Activated CD4-positive, alpha-beta T cell treated with anti-CD3 and anti-CD28 coated beads, Interleukin-2, amount 10 ng/mL, durations not matched to agents 7 days and 5 days (primary cell): ENCODE data around the gene AMFR. TPM values are rescaled to one million over a fixed set of nuclear protein-coding genes. Genes with fewer than 3 reads are reported as not detected.

Experiments
- CTCF ChIA-PET: fragments of 350-600 bp; sonication (Branson Sonifier 250); formaldehyde crosslinking; loops from one replicate; lab custom pipeline; 2021; ENCODE audit warnings: antibody characterized with exemption; lab: Charles Lee
- POLR2A ChIA-PET: fragments of 350-600 bp; sonication (Branson Sonifier 250); formaldehyde crosslinking; loops from one replicate; lab custom pipeline; 2021; ENCODE audit warnings: antibody characterized with exemption; lab: Charles Lee
- DNase-seq: peaks from one replicate; pipeline ENCODE4 v3.0.0-alpha.2; 2020
- H3K27ac Mint-ChIP-seq: one replicate; pipeline ENCODE4 v1.8.0; 2021; ENCODE audit warnings: mild to moderate bottlenecking, moderate library complexity, mixed read lengths
- H3K27me3 Mint-ChIP-seq: one replicate; pipeline ENCODE4 v1.8.0; 2021; ENCODE audit warnings: mixed read lengths
- H3K36me3 Mint-ChIP-seq: one replicate; pipeline ENCODE4 v1.8.0; 2021; ENCODE audit warnings: low read depth, mixed read lengths
- H3K4me1 Mint-ChIP-seq: one replicate; pipeline ENCODE4 v1.8.0; 2021; ENCODE audit warnings: mixed read lengths
- H3K4me3 Mint-ChIP-seq: one replicate; pipeline ENCODE4 v1.8.0; 2021; ENCODE audit warnings: mild to moderate bottlenecking, moderate library complexity, mixed read lengths
- H3K9me3 Mint-ChIP-seq: one replicate; pipeline ENCODE4 v1.8.0; 2021; ENCODE audit warnings: mixed read lengths
- total RNA-seq, 2 experiments: library from RNA; stranded (reverse); gene quantifications; one replicate each; pipeline ENCODE4 v1.2.3, GENCODE V29; 2021

AMFR gene
- total RNA-seq, 2 experiments from 2014 or later, result 52.5 to 58.5 TPM

DNA sequence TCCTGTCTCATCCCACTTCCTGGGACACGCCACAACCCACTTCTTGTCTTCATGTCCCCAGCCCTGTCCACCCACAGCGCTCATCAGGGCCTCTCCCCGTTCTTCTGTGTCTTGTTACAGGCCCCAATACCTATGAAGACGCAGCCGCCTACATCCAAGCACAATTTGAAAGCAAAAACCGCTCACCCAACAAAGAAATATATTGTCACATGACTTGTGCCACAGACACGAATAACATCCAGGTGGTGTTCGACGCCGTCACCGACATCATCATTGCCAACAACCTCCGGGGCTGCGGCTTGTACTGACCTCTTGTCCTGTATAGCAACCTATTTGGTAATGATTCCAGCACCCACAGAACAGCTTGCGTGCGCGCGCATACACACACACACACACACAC, 70.6 kb downstream of the AMFR start:
- H3K36me3 Mint-ChIP-seq, result no peaks in the 10 kb centered on the region
- ChIA-PET CTCF (interaction anchor here (1.7 kb wide), 1 partner anchor 10 kb away, joined by 5 read pairs; no protein-coding TSS in a partner anchor), POLR2A (no interaction called here)
- no peaks in the 10 kb centered on the region for H3K9me3 Mint-ChIP-seq
- no peak overlapping the region for H3K27ac Mint-ChIP-seq
- H3K4me3 Mint-ChIP-seq, result no peak overlapping the region
- peaks cover 38% of the 10 kb centered on the region for H3K4me1 Mint-ChIP-seq
- no peak for DNase-seq
- no peaks in the 10 kb centered on the region for H3K27me3 Mint-ChIP-seq

DNA sequence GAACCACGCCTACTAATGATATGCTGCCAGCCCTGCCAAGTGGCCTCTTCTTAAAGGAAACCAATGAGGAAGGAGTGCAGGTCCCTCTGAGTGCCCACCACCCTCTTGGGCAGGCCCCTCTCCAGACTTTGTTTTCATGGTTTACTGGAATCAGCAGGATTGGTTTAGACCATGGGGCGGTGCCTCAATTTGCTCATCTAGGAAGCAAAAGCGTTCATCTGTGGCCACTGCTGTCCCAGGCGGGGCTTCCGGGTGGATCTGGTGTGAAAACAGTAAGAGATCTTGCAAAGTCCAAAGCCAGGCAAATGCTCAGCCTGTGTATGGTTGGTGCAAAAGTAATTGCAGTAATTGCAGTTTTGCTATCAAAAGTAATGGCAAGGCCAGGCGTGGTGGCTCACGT, 71.3 kb downstream of the AMFR start:
- H3K27me3 Mint-ChIP-seq, result no peaks in the 10 kb centered on the region
- no peak overlapping the region for H3K4me3 Mint-ChIP-seq
- no peak overlapping the region for H3K27ac Mint-ChIP-seq
- H3K36me3 Mint-ChIP-seq, result no peaks in the 10 kb centered on the region
- H3K9me3 Mint-ChIP-seq, result no peaks in the 10 kb centered on the region
- DNase-seq, result no peak
- H3K4me1 Mint-ChIP-seq, result peaks cover 34% of the 10 kb centered on the region
- ChIA-PET POLR2A (no interaction called here), CTCF (no interaction called here)

DNA sequence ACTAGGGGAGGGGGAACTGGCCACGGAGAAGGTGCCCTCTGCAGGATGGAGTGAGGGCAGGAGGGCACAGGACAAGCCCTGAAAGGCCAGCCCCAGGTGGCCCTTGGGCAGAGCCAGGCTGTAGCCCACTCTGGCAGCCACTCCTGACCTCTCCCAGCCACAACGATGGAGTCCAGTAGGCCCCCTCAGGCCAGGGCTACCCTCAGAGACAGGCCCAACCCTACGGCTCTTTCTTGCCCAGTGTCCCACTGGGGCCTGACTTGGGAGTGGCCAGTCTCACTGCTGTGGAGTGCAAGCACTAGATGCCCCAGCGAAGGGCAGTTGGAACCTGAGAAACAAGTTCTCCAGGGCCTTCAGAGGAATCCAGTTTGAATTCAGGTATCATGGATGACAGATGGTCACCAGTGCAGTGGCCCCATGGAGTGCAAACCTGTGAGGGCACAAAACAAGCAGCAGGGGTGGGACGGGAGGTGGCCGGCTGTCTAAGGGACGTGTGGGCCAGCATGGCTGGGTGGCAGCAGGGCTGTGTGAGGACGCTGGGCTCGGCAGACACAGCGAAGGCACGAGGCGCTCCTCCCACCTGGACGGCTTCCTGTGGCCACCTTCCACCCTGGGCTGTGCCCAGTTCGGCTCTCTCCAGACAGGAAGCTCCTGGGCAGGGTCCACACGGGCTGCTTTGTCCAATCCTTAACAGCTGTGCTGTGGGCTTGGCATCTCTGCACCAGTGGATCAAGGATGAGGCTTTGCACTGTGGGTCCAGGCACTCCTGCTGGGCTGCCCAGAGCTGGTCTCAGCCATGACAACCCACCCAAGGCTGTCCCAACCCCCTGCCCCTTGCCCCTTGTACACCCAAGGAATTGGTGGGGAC, 72.1 kb downstream of the AMFR start:
- Mint-ChIP-seq H3K36me3 (no peaks in the 10 kb centered on the region), H3K4me3 (no peak overlapping the region), H3K9me3 (no peaks in the 10 kb centered on the region), H3K27ac (no peak overlapping the region), H3K4me1 (peaks cover 30% of the 10 kb centered on the region), H3K27me3 (no peaks in the 10 kb centered on the region)
- no peak for DNase-seq
- CTCF ChIA-PET, result no interaction called here
- POLR2A ChIA-PET, result no interaction called here

DNA sequence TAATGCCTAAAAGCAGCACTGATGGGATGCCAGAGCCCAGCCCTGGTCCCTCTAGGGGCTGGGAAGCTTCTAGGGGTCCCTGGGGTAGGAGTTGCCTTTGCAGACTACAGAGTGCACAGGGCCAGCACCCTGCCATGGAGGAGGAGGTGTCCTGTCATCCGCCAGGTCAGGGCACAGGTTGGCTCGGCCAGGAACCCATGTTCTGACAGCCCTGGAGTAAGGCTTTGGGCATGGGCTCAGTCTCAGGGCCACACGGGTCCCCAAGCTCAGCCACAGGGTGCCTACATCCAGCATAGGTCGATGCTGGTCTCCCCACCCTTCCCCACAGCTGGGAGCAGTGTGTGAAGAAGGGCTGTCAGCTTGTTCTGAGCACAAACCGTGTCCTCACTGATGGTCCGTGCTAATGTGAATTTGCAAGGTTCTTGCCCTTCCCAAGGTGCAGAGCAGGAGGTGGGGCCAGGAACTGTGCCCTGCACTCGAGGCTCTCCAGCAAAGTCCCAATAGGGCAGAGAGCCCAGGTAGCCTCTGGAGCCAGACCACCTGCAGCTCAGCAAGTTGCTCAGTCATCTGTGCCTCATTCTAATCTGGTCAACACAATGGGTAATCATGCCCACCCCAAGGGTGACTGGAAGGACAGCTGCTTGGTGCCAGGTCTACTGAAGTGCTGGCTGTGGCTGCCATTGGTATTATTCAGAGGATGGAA, 72.8 kb downstream of the AMFR start:
- Mint-ChIP-seq H3K4me3 (no peak overlapping the region), H3K27me3 (no peaks in the 10 kb centered on the region), H3K9me3 (no peaks in the 10 kb centered on the region), H3K27ac (no peak overlapping the region), H3K36me3 (no peaks in the 10 kb centered on the region), H3K4me1 (peaks cover 23% of the 10 kb centered on the region)
- CTCF ChIA-PET, result no interaction called here
- DNase-seq, result no peak
- POLR2A ChIA-PET, result no interaction called here

DNA sequence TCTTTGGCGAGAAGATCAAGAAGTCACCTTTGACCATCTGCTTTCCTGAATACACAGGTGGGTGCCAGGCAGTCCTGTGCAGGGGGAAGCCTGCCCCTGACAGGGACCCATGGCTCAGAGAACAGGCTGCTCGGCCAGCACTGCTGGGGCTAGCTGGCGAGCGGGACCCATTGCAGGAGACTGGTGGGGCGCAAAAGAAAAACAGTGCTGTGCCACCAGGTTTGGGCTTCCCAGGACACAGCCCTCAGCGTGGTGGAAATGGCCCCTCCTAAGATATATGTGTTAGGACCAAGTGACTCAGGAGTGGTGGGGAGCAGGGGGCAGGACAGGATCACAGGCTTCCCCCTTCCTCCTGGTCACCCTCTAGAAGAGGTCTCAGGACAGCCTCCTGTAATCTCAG, 73.9 kb downstream of the AMFR start:
- DNase-seq, result no peak
- H3K9me3 Mint-ChIP-seq, result no peaks in the 10 kb centered on the region
- H3K36me3 Mint-ChIP-seq, result no peaks in the 10 kb centered on the region
- no peak overlapping the region for H3K27ac Mint-ChIP-seq
- H3K27me3 Mint-ChIP-seq, result no peaks in the 10 kb centered on the region
- peaks cover 13% of the 10 kb centered on the region for H3K4me1 Mint-ChIP-seq
- H3K4me3 Mint-ChIP-seq, result no peak overlapping the region
- CTCF ChIA-PET, result no interaction called here
- POLR2A ChIA-PET, result no interaction called here

DNA sequence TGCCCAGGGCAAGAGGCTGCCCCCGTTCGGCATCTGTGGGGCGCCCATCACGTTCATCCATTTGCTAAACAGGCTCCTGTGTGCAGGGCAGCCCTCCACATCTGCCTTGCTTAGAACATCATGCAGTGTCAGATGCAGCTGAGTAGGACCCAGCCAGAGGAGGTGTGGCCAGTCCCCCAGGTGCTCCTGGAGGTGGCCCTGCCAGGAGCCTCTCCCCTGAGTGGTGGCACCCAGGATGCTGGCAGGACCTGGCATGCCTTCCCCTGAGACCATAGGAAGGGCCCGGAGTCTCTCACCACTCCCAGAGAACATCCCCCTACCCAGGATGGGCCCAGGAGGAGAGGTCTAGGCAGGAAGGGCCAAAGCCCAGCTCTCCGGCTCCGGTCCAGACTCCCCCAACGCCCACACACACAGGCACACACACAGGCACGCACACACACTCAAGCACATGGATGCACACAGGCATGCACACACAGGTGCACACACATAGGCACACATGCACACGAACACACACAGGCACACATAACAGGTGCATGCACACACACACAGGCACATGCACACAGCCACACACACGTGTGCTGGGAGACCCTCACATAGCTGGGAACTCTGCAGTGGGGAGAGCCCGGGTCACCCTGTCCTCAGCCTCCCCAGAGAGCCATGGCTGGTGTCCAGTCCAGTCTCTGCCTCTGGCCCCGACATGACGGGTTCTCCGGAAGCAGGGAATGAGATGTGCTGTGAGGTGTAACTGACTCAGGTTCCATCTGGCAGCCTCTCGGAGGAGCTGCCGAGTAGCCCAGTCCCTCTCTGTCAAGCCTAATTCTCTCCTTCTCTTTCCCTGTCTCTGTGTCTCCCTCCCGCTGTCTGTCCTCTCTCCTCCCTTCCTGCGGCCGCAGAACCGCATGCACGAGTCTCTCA, 74.6 kb downstream of the AMFR start:
- H3K4me1 Mint-ChIP-seq, result peaks cover 7% of the 10 kb centered on the region
- no peak overlapping the region for H3K4me3 Mint-ChIP-seq
- DNase-seq, result no peak
- H3K9me3 Mint-ChIP-seq, result no peaks in the 10 kb centered on the region
- ChIA-PET CTCF (no interaction called here), POLR2A (no interaction called here)
- H3K36me3 Mint-ChIP-seq, result no peaks in the 10 kb centered on the region
- no peaks in the 10 kb centered on the region for H3K27me3 Mint-ChIP-seq
- no peak overlapping the region for H3K27ac Mint-ChIP-seq

DNA sequence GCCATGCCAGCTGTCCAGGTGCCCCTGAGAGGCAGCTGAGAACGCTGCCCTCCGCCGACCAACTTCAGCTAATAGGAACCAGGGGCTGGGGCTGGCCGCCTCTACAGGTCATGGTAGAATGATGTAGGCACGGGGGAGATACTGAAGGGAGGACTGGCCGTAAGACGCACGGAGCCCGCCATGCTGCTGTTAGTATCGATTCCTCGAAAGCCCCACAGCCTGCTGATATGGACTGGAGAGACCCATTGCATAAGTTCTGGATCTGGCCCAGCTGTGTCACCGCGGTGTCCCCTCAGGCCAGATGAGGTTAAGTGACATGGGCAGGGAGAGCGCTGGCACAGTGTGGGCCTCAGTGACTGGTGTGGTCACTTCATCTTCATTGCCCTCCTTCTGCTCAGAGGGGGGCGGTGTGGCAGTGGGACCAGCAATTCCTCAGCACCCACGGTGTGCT, 75.6 kb downstream of the AMFR start:
- no peak for DNase-seq
- Mint-ChIP-seq H3K9me3 (no peaks in the 10 kb centered on the region), H3K27me3 (no peaks in the 10 kb centered on the region), H3K27ac (no peak overlapping the region), H3K36me3 (no peaks in the 10 kb centered on the region), H3K4me1 (peaks cover 2% of the 10 kb centered on the region), H3K4me3 (no peak overlapping the region)
- CTCF ChIA-PET, result interaction anchor here (2.8 kb wide), 1 partner anchor 11 kb away, joined by 6 read pairs; no protein-coding TSS in a partner anchor
- POLR2A ChIA-PET, result no interaction called here

DNA sequence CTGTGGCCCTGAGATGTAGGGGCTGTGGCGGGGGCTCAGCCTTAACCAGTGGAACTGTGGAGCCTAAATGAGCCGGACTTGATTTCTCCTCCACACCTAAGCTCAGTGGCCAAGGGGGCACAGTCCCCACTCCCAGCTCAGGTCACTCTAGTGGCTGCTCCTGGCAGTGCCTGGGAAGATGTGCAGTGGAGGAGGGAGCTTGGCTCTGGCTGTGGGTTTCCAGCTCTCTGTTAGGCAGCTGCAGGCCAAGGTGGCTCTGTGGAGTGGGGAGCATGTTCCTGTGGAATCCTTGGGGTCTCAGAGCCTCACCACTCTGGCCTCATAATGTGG, 76.3 kb downstream of the AMFR start:
- DNase-seq, result no peak
- Mint-ChIP-seq H3K27me3 (no peaks in the 10 kb centered on the region), H3K36me3 (no peaks in the 10 kb centered on the region), H3K4me1 (no peaks in the 10 kb centered on the region), H3K27ac (no peak overlapping the region), H3K9me3 (no peaks in the 10 kb centered on the region), H3K4me3 (no peak overlapping the region)
- CTCF ChIA-PET, result interaction anchor here (1.1 to 2.8 kb wide), 2 partner anchors 10 to 51 kb away, joined by 3 to 6 read pairs; no protein-coding TSS in a partner anchor
- POLR2A ChIA-PET, result no interaction called here

DNA sequence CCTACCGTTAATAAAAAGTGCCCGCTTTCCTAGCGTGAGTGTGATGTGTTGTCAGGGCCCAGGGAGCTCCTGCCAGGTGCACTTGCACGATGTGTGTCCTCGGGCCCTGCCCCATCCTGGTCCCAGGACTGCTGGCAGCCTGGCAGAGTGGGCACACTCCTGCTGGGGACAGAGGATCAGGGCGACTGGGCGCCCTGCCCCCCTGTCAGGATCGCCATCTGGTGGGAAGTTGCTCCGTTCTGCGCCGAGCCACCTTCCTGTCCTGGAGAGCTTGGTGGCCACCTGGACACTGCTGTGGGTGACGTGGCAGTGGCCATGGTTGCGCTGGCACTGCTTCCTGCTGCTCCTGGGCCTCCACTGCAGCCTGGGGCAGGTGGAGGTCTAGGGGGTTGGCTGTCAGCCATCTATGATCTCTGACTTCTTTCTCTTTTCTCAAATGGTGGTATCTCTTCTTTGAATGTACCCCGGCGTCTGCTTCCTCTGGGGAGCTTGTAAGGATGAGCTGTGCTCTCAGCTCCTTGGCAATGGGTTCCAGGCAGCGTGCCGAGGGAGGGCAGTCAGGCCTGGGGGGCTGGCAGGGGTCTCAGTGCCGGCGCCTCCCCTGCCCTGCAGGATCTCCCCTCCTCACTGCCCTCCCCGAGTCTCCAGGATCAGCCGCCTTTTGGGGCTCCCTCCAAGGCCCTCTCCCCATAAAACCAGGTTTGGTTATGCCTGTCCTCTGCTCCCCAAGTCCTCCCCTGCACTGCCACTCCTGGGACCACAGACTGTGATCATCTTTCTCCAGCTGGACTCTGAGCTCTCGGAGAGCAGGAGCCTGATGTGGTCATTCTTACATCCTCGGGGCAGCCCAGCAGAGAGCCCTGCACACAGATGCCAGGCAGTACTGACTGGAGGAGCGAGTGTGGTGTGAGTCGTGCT, 76.9 kb downstream of the AMFR start:
- no peaks in the 10 kb centered on the region for H3K4me1 Mint-ChIP-seq
- H3K27ac Mint-ChIP-seq, result no peak overlapping the region
- H3K4me3 Mint-ChIP-seq, result no peak overlapping the region
- H3K36me3 Mint-ChIP-seq, result no peaks in the 10 kb centered on the region
- H3K9me3 Mint-ChIP-seq, result no peaks in the 10 kb centered on the region
- DNase-seq, result no peak
- CTCF ChIA-PET, result interaction anchor here (1.1 to 2.8 kb wide), 2 partner anchors 10 to 50 kb away, joined by 3 to 6 read pairs; no protein-coding TSS in a partner anchor
- POLR2A ChIA-PET, result no interaction called here
- no peaks in the 10 kb centered on the region for H3K27me3 Mint-ChIP-seq

DNA sequence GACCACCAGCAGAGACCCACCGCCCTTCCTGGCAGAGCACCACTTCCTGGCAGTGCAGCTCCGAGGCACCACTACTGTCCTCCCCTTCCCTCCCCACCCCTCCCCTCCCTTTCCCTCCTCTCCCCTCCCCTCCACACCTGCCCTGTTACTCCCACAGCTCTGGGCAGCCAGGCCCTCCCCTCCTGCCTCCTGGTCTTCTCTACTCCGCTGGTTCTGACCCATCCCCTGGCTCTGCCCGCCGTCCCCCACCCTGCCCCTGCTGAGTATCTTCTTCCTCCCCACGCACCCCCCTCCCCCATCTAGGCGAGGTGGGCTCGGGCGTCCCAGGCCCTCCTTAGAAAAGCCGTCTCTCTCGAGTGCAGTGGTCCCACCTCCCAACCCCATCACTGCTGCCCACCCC, 77.7 kb downstream of the AMFR start:
- Mint-ChIP-seq H3K9me3 (no peaks in the 10 kb centered on the region), H3K36me3 (no peaks in the 10 kb centered on the region), H3K4me1 (no peaks in the 10 kb centered on the region), H3K4me3 (no peak overlapping the region), H3K27ac (no peak overlapping the region), H3K27me3 (no peaks in the 10 kb centered on the region)
- POLR2A ChIA-PET, result no interaction called here
- no peak for DNase-seq
- CTCF ChIA-PET, result interaction anchor here (2.8 kb wide), 1 partner anchor 9 kb away, joined by 6 read pairs; no protein-coding TSS in a partner anchor

DNA sequence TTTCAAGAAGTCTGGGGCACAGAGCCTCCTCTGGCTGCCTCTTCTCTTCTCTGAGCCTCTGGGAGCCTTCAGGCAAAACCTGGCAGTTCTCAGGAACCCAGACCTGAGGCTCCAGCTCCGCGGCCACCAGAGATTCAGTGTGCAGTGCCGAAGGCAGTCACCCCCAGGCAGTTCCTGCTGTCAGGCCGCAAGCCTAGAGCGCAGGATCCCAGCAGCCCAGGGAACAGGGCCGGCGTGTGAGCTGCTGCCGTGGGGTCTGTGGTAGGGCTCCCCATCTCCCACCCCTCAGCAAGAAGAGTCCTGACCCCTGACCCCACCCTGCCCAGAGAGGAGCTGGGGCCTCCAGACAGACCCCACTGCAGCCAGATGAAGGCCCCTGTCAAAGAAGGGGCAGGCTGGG, 78.2 kb downstream of the AMFR start:
- Mint-ChIP-seq H3K4me3 (no peak overlapping the region), H3K4me1 (no peaks in the 10 kb centered on the region), H3K27ac (no peak overlapping the region), H3K27me3 (no peaks in the 10 kb centered on the region), H3K9me3 (no peaks in the 10 kb centered on the region), H3K36me3 (no peaks in the 10 kb centered on the region)
- no peak for DNase-seq
- POLR2A ChIA-PET, result no interaction called here
- CTCF ChIA-PET, result interaction anchor here (2.8 kb wide), 1 partner anchor 8 kb away, joined by 6 read pairs; no protein-coding TSS in a partner anchor
